HS-5 (cell line): ENCODE measurements around the gene NSG1.
"Not testable (repeated sequence)": the region's sequence is repeated elsewhere in the genome, so short reads cannot be mapped to it uniquely, and the experiment has no call there.

Source experiments
- DNase-seq: peaks from one replicate; pipeline ENCODE4 v3.0.0-alpha.2; 2012; ENCODE audit warnings: low read depth

Gene NSG1

GRCh38 chr4:4436244-4436823 is 49.4 kb downstream of the NSG1 start:
- no peak for DNase-seq

DNA sequence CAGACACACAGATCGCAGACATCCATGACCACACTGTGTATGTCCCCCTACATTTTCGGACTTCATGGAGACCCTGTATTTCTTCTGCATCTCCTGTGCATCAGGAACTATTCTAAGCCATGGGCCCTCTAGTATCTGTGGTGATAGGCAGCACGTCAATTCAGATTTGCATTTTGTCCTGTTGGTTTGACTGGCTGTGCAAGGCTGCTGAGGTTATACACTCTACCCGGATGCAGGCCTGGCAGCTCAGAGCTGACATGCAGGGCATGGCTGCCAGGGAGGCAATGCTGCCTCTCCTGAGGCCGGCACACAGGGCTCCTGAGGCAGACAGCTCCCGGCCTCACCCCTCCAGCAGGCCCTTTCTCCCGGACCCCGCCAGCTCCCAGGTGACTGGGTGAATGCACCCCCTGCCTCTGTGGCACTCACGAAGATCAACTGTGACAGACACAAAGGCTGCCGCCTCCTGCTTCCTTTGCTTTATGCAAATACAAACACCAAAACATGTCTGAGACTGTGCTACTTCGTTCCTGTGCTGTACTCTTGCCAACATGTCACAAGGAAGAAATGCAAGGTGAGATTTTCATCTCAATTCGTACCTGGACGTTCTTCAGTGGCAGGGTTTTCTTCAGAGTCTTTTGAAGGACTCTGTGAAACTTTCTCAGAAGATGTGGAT is 51.0 kb downstream of the NSG1 start:
- no peak for DNase-seq

DNA sequence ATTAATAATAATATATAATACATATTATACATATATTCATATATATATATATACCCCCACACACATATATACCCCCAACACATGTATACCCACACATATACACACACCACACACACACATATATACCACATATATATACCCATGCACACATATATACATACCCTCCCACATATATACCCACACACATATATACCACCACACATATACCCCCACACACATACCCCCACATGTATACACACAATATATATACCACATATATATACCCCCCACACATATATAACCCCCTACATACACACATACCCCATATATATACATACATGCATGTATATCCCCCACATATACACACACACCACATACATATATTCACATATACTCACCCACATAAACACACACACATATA is 52.0 kb downstream of the NSG1 start:
- DNase-seq: no peak

DNA sequence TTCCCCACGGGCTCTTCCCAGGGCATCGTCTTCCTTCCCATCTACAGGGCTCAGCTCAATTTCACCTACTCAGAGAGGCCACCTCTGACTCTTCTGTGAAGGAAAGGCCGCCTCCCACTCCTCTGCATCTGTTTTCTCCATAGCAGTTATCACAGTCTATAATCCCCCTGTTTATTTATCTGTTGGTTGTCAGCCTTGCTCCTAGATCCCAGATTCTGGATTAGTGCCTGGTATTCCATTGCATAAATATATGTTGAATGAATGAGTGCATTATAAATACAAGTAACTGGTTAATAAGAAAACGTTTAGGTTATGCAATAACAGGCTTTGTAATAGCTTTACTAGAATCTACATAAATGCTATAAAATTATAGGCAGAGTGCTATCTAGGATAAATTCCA is 52.9 kb downstream of the NSG1 start:
- DNase-seq: no peak

GRCh38 chr4:4440333-4441061 is 53.6 kb downstream of the NSG1 start:
- no peak for DNase-seq

DNA sequence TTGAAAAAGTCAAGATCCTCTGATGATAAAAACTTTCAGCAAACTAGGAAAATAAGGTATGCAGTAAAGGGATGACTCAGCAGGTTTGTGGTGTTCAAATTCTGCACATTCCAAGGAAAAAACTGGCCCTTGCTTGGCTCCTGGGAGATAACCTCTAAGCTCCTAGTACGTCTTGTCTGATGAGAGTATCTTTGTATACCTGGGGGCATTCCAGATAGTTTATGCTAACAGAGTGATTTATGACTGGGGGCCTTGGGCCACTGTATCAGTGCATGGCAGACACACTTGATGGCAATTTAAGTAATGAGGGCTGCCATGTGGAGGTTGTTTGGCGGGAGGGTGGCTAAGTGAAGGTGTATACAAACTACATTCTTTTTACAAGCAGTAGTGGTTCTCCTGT is 56.9 kb downstream of the NSG1 start:
- peak; percentile 25 for DNase-seq

- DNase-seq: no peak
Measured at GRCh38 chr4:4446434-4446833, 59.5 kb downstream of the NSG1 start.

GRCh38 chr4:4455210-4455865 is 68.4 kb downstream of the NSG1 start:
- no peak for DNase-seq

- DNase-seq: no peak
Measured at GRCh38 chr4:4456351-4456750, 69.4 kb downstream of the NSG1 start.

DNA sequence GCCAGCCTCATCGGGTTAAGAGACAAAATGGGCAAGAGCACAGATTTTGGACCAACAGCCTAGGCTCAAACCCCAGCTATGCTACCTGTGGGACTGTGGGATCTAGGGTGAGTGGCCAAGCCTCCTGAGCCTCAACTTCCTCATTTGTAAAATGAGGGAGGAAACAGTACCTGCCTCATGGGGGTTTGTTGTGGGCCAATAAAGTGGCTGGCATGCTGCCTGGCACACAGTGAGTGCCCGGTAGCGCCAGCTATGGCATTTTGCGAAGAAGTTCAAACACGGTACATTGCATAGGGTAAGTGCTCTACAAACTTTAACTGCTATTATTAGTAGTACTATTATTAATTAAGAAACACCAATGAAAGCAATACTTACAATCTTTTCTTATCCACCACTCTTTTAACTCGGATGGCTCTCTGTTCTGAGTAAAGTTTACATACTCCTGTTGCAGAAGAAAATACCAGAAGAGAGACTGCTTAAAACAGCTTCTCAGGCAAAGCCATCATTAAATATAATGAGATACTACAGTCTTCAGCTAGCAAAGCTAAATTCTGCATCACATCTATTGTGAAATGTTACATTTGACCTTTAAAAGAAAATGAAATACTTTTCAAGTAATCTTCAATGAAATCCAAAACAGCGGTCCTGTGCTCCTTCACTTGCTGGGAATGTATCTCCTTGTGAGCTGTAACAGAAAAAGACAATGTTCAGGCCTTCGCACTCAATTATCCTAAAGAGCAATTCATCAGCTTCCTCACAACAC is 70.1 kb downstream of the NSG1 start:
- DNase-seq: no peak

- no peak for DNase-seq
Measured at GRCh38 chr4:4457803-4458553, 71.1 kb downstream of the NSG1 start.

DNA sequence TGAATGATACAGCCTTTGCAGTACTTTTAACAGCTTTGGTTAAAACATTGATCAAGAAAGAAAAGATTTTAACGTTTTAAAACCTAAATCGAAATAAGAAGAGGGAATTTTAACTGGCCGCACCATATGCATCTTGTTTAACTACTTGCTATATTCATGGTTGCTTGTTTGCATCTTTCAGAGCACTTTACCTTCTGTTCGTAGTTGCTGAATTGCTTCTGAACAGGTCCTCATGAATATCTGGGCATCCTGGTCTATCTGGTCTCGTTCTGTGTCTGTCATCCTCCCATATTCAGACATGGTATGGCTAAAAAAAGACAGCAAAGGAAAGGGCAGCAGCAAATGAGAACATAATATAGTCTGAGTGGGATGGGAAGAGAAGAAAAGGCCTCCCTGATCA is 72.3 kb downstream of the NSG1 start:
- no peak for DNase-seq

DNA sequence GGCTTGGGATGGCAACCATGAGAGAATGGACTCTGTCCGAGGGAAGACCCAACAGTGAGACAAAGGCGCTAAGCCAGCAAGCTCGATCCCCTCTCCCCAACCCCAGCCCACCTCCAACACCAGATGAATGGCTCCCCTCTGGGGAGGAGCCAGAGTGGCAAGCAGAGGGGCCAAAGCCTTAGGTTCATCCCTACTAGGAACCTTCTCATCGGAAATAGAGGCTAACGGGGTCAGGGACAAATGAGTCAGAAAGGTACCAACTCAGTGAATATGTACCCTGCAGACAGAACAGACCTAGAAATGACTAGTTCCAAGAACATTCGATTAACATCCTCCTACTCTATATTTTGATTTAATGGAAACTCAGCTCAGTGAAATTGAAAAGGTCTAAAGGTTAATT is 73.9 kb downstream of the NSG1 start:
- DNase-seq: no peak

DNA sequence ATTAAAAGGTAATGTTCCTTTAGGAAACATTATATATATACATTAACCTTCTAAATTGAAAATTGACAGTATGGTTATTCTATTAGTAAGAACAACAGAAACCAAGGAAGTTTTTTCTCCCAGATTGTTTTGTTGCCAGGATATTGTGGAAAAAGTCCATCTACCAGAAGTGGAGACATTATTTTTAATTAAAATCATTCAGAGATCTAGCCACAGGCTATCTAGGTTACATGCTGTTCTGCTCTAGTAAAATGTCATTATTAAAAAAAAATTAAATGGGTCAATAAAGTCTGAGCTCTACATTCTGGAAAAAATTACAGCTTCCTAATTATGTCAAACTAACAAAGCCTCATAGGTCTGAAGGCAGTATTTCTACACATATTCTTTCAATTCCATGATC is 74.3 kb downstream of the NSG1 start:
- DNase-seq: no peak

- no peak for DNase-seq
Measured at GRCh38 chr4:4461850-4462249, 74.9 kb downstream of the NSG1 start.

GRCh38 chr4:4462970-4463369 is 76.1 kb downstream of the NSG1 start:
- no peak for DNase-seq

DNA sequence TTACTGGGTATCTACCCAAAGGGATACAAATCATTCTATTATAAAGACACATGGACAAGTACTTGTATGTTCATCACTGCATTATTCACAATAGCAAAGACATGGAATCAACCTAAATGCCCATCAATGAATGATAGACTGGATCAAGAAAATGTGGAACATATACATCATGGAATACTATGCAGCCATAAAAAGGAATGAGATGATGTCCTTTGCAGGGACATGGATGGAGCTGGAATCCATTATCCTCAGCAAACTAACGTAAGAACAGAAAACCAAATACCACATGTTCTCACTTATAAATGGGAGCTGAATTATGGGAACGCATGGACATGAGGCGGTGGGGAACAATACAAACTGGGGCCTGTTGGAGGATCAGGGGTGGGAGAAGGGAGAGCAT is 78.3 kb downstream of the NSG1 start:
- not testable (repeated sequence) for DNase-seq
